ENCODE data around the gene PNMA6F.

- no peak for TF ChIP-seq CTCF (IDR thresholded peaks at IDR 0.05)
- TF ChIP-seq POLR2A (IDR thresholded peaks at IDR 0.05), result no peak
- no peak for TF ChIP-seq POLR2AphosphoS5 (IDR thresholded peaks at IDR 0.05)
These were observed 26.9 kb upstream of the PNMA6F start for GRCh38 chrX:153348421-153348820.
